Measurements from ENCODE around the gene CDKN2B.

- TF ChIP-seq CTCF (IDR thresholded peaks at IDR 0.05; ENCODE audit: low read depth, low read length) (no peak), MAX (IDR thresholded peaks at IDR 0.05; ENCODE audit: low read depth, low read length) (no peak), MYC (IDR thresholded peaks at IDR 0.05; ENCODE audit: low read depth, low read length) (no peak)
These were observed 44.1 kb upstream of the CDKN2B start for GRCh38 chr9:22053178-22053577.
